AG08396 (cell line): Measurements from ENCODE around the gene FAM78B.

Source experiments
- DNase-seq: peaks from one replicate; pipeline ENCODE4 v3.0.0; 2012; ENCODE audit warnings: low spot score, mixed read lengths

The FAM78B gene

DNA sequence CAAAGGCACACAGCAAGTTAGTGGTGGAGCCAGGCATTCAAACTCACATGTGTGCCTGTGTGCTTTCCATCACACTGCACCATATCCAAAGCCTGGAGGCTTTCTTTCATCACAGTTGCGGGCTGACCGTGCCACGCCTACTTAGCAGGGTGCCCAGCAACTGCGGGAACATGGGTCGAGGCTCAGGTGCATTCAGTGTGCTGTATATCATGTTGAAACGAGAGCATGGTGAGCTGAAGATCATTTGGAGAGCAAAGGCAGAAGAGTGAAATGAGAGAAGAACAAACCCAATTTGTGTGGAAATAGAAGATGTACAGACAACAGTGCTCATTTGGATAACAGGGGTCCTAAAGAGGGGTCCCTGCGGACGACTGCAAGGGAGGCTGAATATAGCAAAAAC lies 46.5 kb downstream of the FAM78B start:
- DNase-seq = no peak

DNA sequence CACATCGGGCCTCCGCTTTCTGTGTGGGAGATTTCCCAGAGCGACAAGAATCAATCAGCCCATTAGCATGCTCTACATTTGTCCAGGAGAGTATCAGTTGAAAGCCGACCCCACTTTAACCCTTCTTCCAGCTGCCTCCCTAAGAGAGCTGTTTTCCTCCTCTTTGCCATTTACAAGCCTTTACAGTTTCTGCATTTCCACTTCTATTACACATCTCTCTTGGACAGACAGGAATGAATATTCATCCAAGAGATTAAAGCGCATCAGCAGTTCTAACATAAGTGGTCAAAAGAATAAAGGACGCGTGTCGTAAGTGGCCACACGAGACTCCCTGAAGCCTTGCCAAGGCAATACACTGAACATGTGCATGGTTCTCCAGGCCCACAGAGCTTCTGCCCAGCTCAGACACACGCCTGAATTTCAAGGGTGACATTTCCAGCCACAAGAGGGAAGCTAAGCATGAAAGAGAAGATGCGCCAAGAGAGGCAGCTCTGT lies 47.3 kb downstream of the FAM78B start:
- no peak for DNase-seq

GRCh38 chr1:166117776-166118175 lies 49.0 kb downstream of the FAM78B start:
- DNase-seq = no peak

DNA sequence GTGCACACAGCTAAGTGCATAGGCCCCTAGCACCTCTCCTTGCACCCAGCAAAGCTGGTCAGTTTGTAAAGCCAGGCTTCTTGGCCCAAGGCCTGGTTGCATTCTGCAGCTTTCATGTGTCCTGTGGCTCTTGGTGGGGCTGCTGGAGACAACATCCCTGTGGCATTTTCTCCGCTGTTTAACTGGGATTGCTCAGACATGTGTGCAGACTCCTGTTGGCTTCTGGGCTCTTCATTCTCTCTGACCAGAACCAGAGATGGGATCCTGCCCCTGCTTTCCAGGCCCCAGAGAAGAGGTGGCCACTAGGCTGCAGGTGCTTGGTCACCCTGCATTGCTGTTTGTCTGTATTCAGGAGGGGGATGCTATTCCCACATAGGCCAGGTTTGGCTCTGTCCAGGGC lies 50.8 kb downstream of the FAM78B start:
- DNase-seq = no peak

DNA sequence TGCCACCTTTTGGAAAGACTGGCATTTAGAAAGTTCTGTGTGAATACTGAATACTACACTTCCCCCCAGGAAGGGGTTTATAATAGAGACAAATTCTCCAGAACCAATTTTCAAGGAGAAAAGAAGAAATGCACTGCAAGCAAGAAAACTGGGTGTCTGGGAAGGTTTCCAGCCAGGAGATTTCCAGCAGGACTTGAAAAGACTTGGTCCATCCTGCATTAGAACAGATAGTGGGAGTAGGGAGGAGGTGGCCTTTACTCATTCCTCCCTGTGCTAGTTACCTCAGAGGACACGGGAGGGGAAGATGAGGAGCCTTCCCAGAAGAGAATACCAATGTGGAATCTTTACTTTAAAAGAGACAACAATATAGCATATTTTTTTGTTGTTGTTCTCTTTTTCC lies 52.4 kb downstream of the FAM78B start:
- no peak for DNase-seq

- DNase-seq = no peak
Observed at GRCh38 chr1:166113630-166114029, 53.2 kb downstream of the FAM78B start.

GRCh38 chr1:166113031-166113430 lies 53.8 kb downstream of the FAM78B start:
- no peak for DNase-seq

GRCh38 chr1:166112425-166112824 lies 54.4 kb downstream of the FAM78B start:
- no peak for DNase-seq

- no peak for DNase-seq
Observed at GRCh38 chr1:166111430-166111829, 55.4 kb downstream of the FAM78B start.

- DNase-seq = no peak
Observed at GRCh38 chr1:166090244-166090643, 76.6 kb downstream of the FAM78B start.

DNA sequence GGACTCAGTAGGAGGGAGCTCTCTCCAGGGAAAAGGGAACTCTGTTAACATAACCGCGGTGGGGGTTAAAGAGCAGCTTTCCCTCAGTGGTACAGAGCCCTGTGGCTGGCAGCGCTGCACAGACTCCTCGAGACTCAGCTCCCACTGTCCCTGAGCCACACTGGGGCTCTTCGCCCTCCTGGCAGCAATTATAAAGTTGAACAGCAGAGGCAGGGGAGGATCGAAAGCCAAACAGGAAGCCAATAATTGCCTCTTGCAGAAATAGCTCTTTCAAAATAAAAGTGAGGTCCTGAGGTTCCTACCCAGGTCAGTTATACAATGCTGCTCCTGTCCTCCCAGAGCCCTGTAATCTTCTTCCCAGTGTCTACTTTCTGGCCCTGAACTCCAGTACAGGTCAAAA lies 77.0 kb downstream of the FAM78B start:
- no peak for DNase-seq

DNA sequence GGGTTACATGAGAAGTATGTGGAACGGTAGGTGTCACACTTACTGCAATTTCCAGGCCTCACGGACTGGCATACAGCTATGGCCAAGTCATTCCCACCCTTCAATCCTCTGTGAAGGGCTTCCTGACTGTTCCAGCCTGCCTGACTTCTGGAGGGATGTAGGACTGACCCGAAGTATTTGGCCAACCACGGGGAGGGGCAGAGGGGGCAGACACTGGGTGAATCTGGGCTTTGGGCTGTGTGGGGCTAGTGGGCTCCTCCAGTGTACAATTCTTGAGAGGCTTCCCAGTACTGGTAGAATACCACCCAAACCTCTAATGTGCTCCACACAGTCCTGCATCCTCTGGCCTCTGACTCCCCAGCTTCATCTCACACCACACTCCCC lies 78.2 kb downstream of the FAM78B start:
- DNase-seq = no peak

DNA sequence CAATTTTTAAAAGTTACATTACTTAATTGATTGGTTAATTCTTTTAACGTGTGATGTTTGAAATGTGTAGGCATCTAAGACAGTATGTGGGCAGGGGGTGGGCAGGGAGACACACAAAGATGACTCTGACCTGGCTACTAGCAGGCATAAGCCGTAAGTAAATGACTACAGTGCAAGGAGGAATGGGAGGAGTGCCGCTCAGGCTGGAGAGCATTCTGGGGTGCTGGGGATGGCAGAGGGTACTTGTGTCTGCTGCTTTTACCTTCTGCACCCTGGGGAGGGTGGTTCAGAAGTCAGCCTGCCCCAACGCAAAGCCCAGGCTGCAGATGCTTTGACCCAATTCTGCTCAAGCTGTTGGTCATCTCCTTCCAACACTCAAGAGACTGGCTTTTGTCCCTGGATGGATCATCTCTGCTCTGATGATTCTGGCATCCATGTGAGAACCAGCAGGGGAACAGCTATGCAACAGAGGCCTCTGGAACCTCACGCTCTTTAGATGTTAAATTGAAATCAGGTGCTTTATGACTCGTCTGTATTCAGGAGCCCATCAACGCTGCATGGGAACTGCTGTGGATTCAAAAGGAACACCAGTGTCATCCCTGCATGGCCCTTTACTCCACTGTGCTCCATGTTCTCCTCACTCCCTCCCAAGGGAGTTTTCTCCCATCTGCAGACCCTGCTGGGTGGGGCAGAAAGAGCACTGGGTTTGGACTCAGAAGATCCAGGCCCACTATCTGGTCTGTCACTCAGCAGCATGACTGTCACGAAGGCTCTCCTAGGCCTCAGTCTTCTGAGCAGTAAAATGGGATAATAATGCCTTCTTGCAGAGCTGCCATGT lies 78.8 kb downstream of the FAM78B start:
- DNase-seq = no peak

- no peak for DNase-seq
Observed at GRCh38 chr1:166086113-166086883, 80.5 kb downstream of the FAM78B start.

GRCh38 chr1:166084613-166085012 lies 82.2 kb downstream of the FAM78B start:
- no peak for DNase-seq

GRCh38 chr1:166083887-166084286 lies 82.9 kb downstream of the FAM78B start:
- no peak for DNase-seq

- DNase-seq = no peak
Observed at GRCh38 chr1:166082601-166083000, 84.2 kb downstream of the FAM78B start.

DNA sequence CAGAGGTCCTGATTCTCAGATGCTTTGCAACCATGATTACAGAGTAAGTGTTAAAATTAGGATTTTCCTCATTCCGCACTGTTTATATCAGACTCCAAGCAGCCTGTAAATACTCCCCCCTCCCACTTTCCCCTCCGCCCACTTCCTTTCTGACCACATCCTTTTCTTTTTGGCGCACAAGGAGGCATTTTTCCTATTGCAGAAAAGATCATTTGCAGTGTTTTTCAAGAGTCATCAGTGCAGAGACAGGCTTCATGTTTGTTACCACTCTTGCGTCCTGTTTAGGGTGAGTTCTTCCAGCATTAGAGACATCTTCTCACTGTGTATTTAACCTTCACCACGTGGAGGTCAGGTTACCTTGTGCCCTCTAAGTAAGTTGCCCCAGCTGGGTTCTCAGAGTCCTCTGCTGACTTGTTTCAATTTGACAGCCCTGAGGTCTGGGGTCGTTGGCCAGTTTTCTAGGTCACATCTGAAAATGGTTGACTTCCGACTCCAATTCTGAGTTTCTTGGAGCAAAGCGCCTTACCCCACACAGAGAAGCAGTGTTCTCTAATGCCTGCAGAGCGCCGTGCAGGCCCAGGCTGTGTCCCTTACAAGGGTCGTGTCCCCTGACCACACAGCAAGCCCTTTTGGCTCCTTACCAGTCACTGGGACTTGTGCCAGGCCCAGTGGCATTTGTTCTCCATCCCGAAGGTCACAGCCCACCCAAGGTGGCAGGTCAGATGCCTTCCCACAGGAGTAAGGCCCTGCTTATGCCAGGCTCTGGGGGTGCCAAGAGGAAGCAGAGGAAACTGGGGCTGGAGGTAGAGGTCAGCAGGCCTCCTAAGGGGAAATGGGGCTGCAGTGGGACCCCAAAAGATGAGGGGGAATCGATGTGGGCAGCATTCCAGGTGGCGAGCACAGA lies 85.6 kb downstream of the FAM78B start:
- no peak for DNase-seq

GRCh38 chr1:166080277-166080966 lies 86.4 kb downstream of the FAM78B start:
- no peak for DNase-seq

GRCh38 chr1:166079276-166079675 lies 87.5 kb downstream of the FAM78B start:
- DNase-seq = no peak

GRCh38 chr1:166073489-166073888 lies 93.3 kb downstream of the FAM78B start:
- DNase-seq = no peak

DNA sequence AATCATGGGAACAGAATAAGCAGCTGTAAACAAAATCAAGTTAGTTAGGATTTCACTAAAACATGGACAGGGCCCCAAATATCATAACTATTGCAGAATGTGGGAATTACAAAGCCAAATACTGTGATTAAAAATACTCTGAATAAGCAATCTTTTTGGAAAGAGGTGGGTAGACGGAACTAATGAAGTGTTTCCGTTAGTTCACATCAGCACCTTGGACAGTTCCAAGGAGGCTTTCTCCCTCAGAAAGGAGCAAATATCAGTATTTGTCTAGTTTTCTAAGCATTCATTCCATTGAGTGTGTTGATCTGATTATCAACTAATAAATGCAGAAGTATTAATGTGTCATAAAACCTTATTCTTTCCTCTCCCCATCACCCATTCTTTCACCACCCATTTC lies 97.4 kb downstream of the FAM78B start:
- DNase-seq = no peak
